ENCODE data around the gene TMEM54. TPM values are rescaled to one million over a fixed set of nuclear protein-coding genes. Genes with fewer than 3 reads are reported as not detected.

Gene TMEM54
- total RNA-seq, 4 donors from 2014 or later: 330 to 1,204 (median 846) TPM

- DNase-seq: peak; percentile 65
- in situ Hi-C loops (cut with MboI; ENCODE audit: low pct_ligation_motif_present in 1 of 4, low pct_unique_long_range_greater_than_20kb in 1 of 4, low sequenced_read_pairs in 3 of 4): no loop called here
- Histone ChIP-seq H3K36me3 (no peaks in the 10 kb centered on the region), H3K27ac (no peak overlapping the region), H3K4me3 (no peak overlapping the region), H3K9me3 (no peaks in the 10 kb centered on the region), H3K4me1 (peaks cover 0 to 14% (median 7%) of the 10 kb centered on the region in 4 donors), H3K27me3 (peaks cover 10% of the 10 kb centered on the region)
- intact Hi-C loops (cut with DNase I; ENCODE audit: low total_unique reads): no loop called here
- WGBS, 2 donors (ENCODE audit: low coverage in 1 of 2): 48% methylated on average over 10 of the region's 16 CpGs; no CpG with 5 or more reads in 1 of the 2 donors
- TF ChIP-seq POLR2AphosphoS5 (IDR thresholded peaks at IDR 0.05): no peak
- peak; percentile 63 to 91 (median 88) for TF ChIP-seq CTCF (IDR thresholded peaks at IDR 0.05)
Observed at GRCh38 chr1:32876341-32877210, 24.6 kb downstream of the TMEM54 start.

DNA sequence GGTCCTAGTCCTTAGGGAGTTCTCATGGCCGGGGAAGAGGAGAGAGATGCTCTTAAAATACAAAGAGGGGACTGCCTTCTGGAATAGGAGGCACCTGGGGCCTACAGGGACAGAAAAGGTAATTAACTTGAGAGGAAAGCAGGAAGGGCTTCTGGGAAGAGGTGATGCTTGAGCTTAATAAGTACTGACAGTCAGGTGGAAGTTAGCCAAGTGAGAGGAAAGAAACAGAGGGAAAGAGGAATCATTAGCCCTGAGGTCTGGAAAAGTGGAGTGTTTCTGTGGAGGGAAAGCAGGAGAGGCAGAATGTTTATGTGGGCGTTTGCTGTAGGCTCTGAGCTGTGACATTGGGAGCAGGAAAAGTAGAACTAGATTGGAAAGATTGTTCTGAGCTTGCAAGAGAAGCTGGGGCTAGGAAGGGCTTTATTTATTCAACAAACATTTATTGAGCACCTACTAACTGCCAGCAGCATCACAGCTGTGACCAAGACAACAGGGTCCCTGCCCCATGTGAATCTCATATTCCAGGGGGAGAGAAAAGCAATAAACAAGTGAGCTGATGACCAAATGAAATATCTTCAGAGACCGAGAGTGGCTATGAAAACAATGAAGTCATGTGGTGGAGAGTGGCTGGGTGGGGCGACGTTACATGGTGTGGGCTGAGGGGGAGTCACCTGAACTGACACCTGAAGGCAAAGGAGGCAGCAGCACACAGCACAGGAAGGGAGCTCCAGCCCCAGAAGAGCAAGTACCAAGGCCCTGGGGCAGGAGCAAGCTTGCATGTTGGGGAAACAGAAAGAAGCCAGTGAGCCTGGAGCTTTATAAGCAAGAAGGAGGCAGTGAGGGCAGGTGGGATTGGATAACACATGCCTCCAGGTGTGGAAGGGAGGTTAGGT, 26.1 kb downstream of the TMEM54 start:
- Histone ChIP-seq H3K27ac (no peak overlapping the region), H3K27me3 (peaks cover 23% of the 10 kb centered on the region), H3K36me3 (no peaks in the 10 kb centered on the region), H3K4me1 (peaks cover 3 to 26% (median 15%) of the 10 kb centered on the region in 4 donors), H3K9me3 (no peaks in the 10 kb centered on the region), H3K4me3 (no peak overlapping the region)
- WGBS, 2 donors (ENCODE audit: low coverage in 1 of 2): 60 to 68% methylated on average over 5 of the region's 5 CpGs
- no peak for DNase-seq
- intact Hi-C loops (cut with DNase I; ENCODE audit: low total_unique reads) (no loop called here), in situ Hi-C loops (cut with MboI; ENCODE audit: low pct_ligation_motif_present in 1 of 4, low pct_unique_long_range_greater_than_20kb in 1 of 4, low sequenced_read_pairs in 3 of 4) (no loop called here)
- TF ChIP-seq POLR2A (IDR thresholded peaks at IDR 0.05) (no peak), EP300 (IDR thresholded peaks at IDR 0.05; ENCODE audit: low read depth) (no peak), POLR2AphosphoS5 (IDR thresholded peaks at IDR 0.05) (no peak)

DNA sequence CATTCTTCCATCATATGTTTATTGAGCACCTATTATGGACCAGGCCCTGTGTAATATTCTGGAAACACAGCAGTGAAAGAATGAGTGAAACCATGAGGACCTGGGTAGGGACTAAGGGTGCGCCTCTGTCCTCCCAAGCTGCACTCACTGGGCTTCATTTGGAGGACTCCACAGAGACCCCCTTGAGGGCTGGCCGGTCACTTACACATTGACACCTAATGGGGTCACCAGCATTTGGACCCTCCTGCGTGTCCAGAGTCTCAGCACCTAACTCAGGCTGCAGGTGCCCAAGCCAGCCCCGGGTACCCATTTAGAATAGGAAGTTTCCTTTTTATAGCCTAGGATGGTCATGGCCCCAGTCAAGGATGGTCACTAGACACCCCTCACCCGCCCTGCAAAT, 27.7 kb downstream of the TMEM54 start:
- intact Hi-C loops (cut with DNase I; ENCODE audit: low total_unique reads) (no loop called here), in situ Hi-C loops (cut with MboI; ENCODE audit: low pct_ligation_motif_present in 1 of 4, low pct_unique_long_range_greater_than_20kb in 1 of 4, low sequenced_read_pairs in 3 of 4) (no loop called here)
- Histone ChIP-seq H3K4me3 (no peak overlapping the region), H3K27me3 (peaks cover 34% of the 10 kb centered on the region), H3K27ac (no peak overlapping the region), H3K36me3 (no peaks in the 10 kb centered on the region), H3K4me1 (peaks cover 5 to 28% (median 17%) of the 10 kb centered on the region in 4 donors), H3K9me3 (no peaks in the 10 kb centered on the region)
- DNase-seq: no peak
- TF ChIP-seq EP300 (IDR thresholded peaks at IDR 0.05; ENCODE audit: low read depth): no peak
- TF ChIP-seq POLR2A (IDR thresholded peaks at IDR 0.05): no peak
- no peak for TF ChIP-seq POLR2AphosphoS5 (IDR thresholded peaks at IDR 0.05)
- TF ChIP-seq CTCF (IDR thresholded peaks at IDR 0.05): no peak
- WGBS, 2 donors (ENCODE audit: low coverage in 1 of 2): 67 to 73% methylated on average over 1 to 5 of the region's 5 CpGs

DNA sequence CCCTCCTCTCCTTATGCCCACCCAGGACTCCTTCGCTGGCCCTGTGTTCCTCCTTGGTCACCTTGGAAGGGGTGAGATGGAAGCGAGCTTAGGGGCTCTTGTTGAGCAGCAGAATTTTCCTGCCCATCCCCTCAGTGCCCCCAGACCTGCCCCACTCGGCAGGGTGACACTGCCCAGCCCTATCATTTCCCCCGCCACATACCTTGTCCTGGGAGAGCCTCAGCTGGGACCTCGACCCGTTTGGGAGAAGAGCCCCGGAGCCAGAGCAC, 29.1 kb downstream of the TMEM54 start:
- peaks cover 5 to 28% (median 15%) of the 10 kb centered on the region in 4 donors for H3K4me1 ChIP-seq
- H3K36me3 ChIP-seq: no peaks in the 10 kb centered on the region
- intact Hi-C loops (cut with DNase I; ENCODE audit: low total_unique reads) (no loop called here), in situ Hi-C loops (cut with MboI; ENCODE audit: low pct_ligation_motif_present in 1 of 4, low pct_unique_long_range_greater_than_20kb in 1 of 4, low sequenced_read_pairs in 3 of 4) (no loop called here)
- no peak overlapping the region for H3K4me3 ChIP-seq
- H3K9me3 ChIP-seq: no peaks in the 10 kb centered on the region
- no peak for TF ChIP-seq POLR2AphosphoS5 (IDR thresholded peaks at IDR 0.05)
- TF ChIP-seq EP300 (IDR thresholded peaks at IDR 0.05; ENCODE audit: low read depth): no peak
- no peak for TF ChIP-seq POLR2A (IDR thresholded peaks at IDR 0.05)
- TF ChIP-seq CTCF (IDR thresholded peaks at IDR 0.05): no peak
- H3K27me3 ChIP-seq: peaks cover 34% of the 10 kb centered on the region
- DNase-seq: no peak
- H3K27ac ChIP-seq: no peak overlapping the region
- 39 to 53% methylated on average over 4 to 7 of the region's 7 CpGs for WGBS, 2 donors (ENCODE audit: low coverage in 1 of 2)

Measured in transverse colon (tissue), 4 donors.